Neuronal stem cell (in vitro differentiated cells): ENCODE data around the gene GPAM.

Experiments used
- DNase-seq: peaks from one replicate; pipeline ENCODE4 v3.0.0-alpha.2; 2013; ENCODE audit warnings: low spot score
- H2AFZ ChIP-seq: one replicate; pipeline ENCODE4 v1.6.1; 2013; ENCODE audit warnings: mild to moderate bottlenecking, low read length, inconsistent platforms
- H2AK5ac ChIP-seq: 2 replicates; pipeline ENCODE4 v1.6.1; 2013; ENCODE audit warnings: low read depth, mild to moderate bottlenecking, inconsistent platforms, low read length, moderate library complexity, mixed read lengths
- H2BK120ac ChIP-seq: 2 replicates; pipeline ENCODE4 v1.6.1; 2013; ENCODE audit warnings: low read depth, mild to moderate bottlenecking, inconsistent platforms, low read length, moderate library complexity, mixed read lengths
- H2BK12ac ChIP-seq: one replicate; pipeline ENCODE4 v1.6.1; 2013; ENCODE audit warnings: low read length, inconsistent platforms
- H2BK15ac ChIP-seq: 2 replicates; pipeline ENCODE4 v1.6.1; 2013; ENCODE audit warnings: mild to moderate bottlenecking, low read length, inconsistent platforms, mixed read lengths
- H2BK5ac ChIP-seq: one replicate; pipeline ENCODE4 v1.6.1; 2013; ENCODE audit warnings: inconsistent platforms, mild to moderate bottlenecking, low read length, moderate library complexity
- H3K14ac ChIP-seq: one replicate; pipeline ENCODE4 v1.6.1; 2013; ENCODE audit warnings: low read length, inconsistent platforms
- H3K18ac ChIP-seq: 2 replicates; pipeline ENCODE4 v1.6.1; 2013; ENCODE audit warnings: low read length, inconsistent platforms
- H3K23ac ChIP-seq: 2 replicates; pipeline ENCODE4 v1.6.1; 2013; ENCODE audit warnings: low read depth, mild to moderate bottlenecking, mixed read lengths, low read length, inconsistent platforms; ENCODE audit not compliant: poor library complexity
- H3K27ac ChIP-seq: replicated peaks from 3 replicates; pipeline ENCODE4 v1.5.1; 2013; ENCODE audit warnings: low read length, inconsistent platforms
- H3K27me3 ChIP-seq, 3 experiments: 2 replicates each; pipeline ENCODE4 v1.6.1; 2013; ENCODE audit warnings: low read length in 3 of 3, mild to moderate bottlenecking in 2 of 3, inconsistent platforms in 1 of 3, low read depth in 1 of 3, mixed read lengths in 1 of 3, moderate library complexity in 1 of 3; ENCODE audit not compliant: control insufficient read depth in 3 of 3, insufficient read depth in 3 of 3
- H3K36me3 ChIP-seq, 2 donors: replicated peaks in 1 of 2; 2 replicates each; pipeline ENCODE4 v1.6.1; 2013; ENCODE audit warnings: low read length in 2 of 2; ENCODE audit not compliant: control insufficient read depth in 2 of 2, insufficient read depth in 2 of 2
- H3K4ac ChIP-seq: 2 replicates; pipeline ENCODE4 v1.6.1; 2013; ENCODE audit warnings: inconsistent platforms, mild to moderate bottlenecking, low read length, moderate library complexity
- H3K4me1 ChIP-seq, 2 donors: 1 replicate in 1 of 2; 2 replicates in 1 of 2; pipeline ENCODE4 v1.6.1; 2013; ENCODE audit warnings: low read length in 2 of 2, low read depth in 1 of 2; ENCODE audit not compliant: control insufficient read depth in 2 of 2, insufficient read depth in 1 of 2
- H3K4me2 ChIP-seq: one replicate; pipeline ENCODE4 v1.6.1; 2013; ENCODE audit warnings: mild to moderate bottlenecking, low read length, inconsistent platforms; ENCODE audit not compliant: insufficient read depth, poor library complexity, severe bottlenecking
- H3K4me3 ChIP-seq, 2 donors: 2 replicates each; pipeline ENCODE4 v1.5.1; 2013; ENCODE audit warnings: low read length in 2 of 2, mild to moderate bottlenecking in 2 of 2, inconsistent platforms in 1 of 2, moderate library complexity in 1 of 2
- H3K79me1 ChIP-seq: one replicate; pipeline ENCODE4 v1.6.1; 2013; ENCODE audit warnings: low read depth, mild to moderate bottlenecking, inconsistent platforms, low read length, moderate library complexity
- H3K9ac ChIP-seq: one replicate; pipeline ENCODE4 v1.6.1; 2013; ENCODE audit warnings: mild to moderate bottlenecking, low read depth, low read length, inconsistent platforms; ENCODE audit not compliant: poor library complexity
- H3K9me3 ChIP-seq, 2 donors: replicated peaks in 1 of 2; 2 replicates each; pipeline versions ENCODE3 to v1.6.1; 2013; ENCODE audit warnings: low read length in 2 of 2, mild to moderate bottlenecking in 2 of 2, inconsistent platforms in 1 of 2, low read depth in 1 of 2, mixed read lengths in 1 of 2, moderate library complexity in 1 of 2; ENCODE audit not compliant: control insufficient read depth in 2 of 2, insufficient read depth in 1 of 2
- H4K8ac ChIP-seq: one replicate; pipeline ENCODE4 v1.6.1; 2013; ENCODE audit warnings: low read depth, mild to moderate bottlenecking, inconsistent platforms, low read length, moderate library complexity
- H4K91ac ChIP-seq: one replicate; pipeline ENCODE4 v1.6.1; 2013; ENCODE audit warnings: low read length, low read depth, mild to moderate bottlenecking, inconsistent platforms; ENCODE audit not compliant: poor library complexity
- WGBS, 2 donors: extraction: QIAGEN DNeasy Blood & Tissue Kit; methylation state at CpG; one replicate each; pipeline ENCODE4 v1.1.7; 2013; ENCODE audit warnings: missing lambda C conversion rate in 2 of 2, mixed read lengths in 1 of 2; ENCODE audit not compliant: insufficient read length in 2 of 2, insufficient replicate concordance in 1 of 2; ENCODE audit errors: extremely low coverage in 2 of 2; 5-methylcytosine and 5-hydroxymethylcytosine counted together

Gene GPAM

DNA sequence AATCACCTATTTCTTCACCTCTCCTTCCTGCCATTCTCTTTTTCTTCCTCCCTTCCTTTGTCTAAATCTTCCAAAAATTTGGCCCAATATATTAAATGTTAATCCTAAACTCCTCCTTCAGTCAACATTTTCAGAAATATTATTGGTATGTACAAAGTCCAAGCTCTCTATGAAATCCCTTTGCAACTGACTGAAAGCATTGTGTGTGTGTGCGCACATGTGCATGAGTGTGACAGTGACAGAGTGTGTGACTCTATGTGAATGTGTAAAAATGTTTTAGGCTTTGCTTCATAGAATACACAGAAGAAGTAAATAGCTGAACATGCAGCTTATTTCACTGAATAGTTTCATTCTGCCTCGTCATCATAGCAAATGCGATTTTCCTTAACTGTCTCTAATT is 7.0 kb downstream of the GPAM start:
- no peaks in the 10 kb centered on the region for H3K9me3 ChIP-seq
- no peaks in the 10 kb centered on the region for H3K4me1 ChIP-seq
- no peak overlapping the region for H4K91ac ChIP-seq
- no peak for DNase-seq
- no peak overlapping the region for H3K18ac ChIP-seq
- H3K79me1 ChIP-seq, result peaks cover 2% of the 10 kb centered on the region
- H4K8ac ChIP-seq, result no peak overlapping the region
- no peak overlapping the region for H3K4me3 ChIP-seq
- H2BK12ac ChIP-seq, result no peak overlapping the region
- no peak overlapping the region for H2BK5ac ChIP-seq
- H2AFZ ChIP-seq, result no peak overlapping the region
- H3K27me3 ChIP-seq, result no peaks in the 10 kb centered on the region
- no peak overlapping the region for H2AK5ac ChIP-seq
- no peak overlapping the region for H2BK15ac ChIP-seq
- no peak overlapping the region for H2BK120ac ChIP-seq
- WGBS, 2 donors, result no CpG with 5 or more reads among the region's 3 CpGs
- no peak overlapping the region for H3K4me2 ChIP-seq
- no peak overlapping the region for H3K9ac ChIP-seq
- no peak overlapping the region for H3K14ac ChIP-seq
- H3K4ac ChIP-seq, result no peak overlapping the region
- no peak overlapping the region for H3K23ac ChIP-seq
- peaks cover 9 to 90% of the 10 kb centered on the region in 2 donors for H3K36me3 ChIP-seq
- no peak overlapping the region for H3K27ac ChIP-seq

- peaks cover 2% of the 10 kb centered on the region for H3K79me1 ChIP-seq
- no CpG with 5 or more reads among the region's 8 CpGs for WGBS, 2 donors
- H3K4me2 ChIP-seq, result no peak overlapping the region
- no peak overlapping the region for H2BK15ac ChIP-seq
- H3K4ac ChIP-seq, result no peak overlapping the region
- no peak overlapping the region for H2BK5ac ChIP-seq
- H2BK12ac ChIP-seq, result no peak overlapping the region
- H3K14ac ChIP-seq, result no peak overlapping the region
- no peak overlapping the region for H2AFZ ChIP-seq
- H3K4me3 ChIP-seq, result peak overlapping the region in 1 of 2 donors; percentile 34
- no peak overlapping the region for H3K9ac ChIP-seq
- no peak overlapping the region for H4K8ac ChIP-seq
- no peak overlapping the region for H4K91ac ChIP-seq
- no peak overlapping the region for H3K18ac ChIP-seq
- no peaks in the 10 kb centered on the region for H3K27me3 ChIP-seq
- H3K4me1 ChIP-seq, result no peaks in the 10 kb centered on the region
- H3K23ac ChIP-seq, result no peak overlapping the region
- no peak overlapping the region for H2AK5ac ChIP-seq
- no peak overlapping the region for H3K27ac ChIP-seq
- H2BK120ac ChIP-seq, result no peak overlapping the region
- H3K9me3 ChIP-seq, result no peaks in the 10 kb centered on the region
- H3K36me3 ChIP-seq, result peaks cover 10 to 99% of the 10 kb centered on the region in 2 donors
- no peak for DNase-seq
Observed at GRCh38 chr10:112175409-112175808, 8.2 kb downstream of the GPAM start.

GRCh38 chr10:112173206-112173605 is 10.4 kb downstream of the GPAM start:
- no peak overlapping the region for H3K4ac ChIP-seq
- no peak for DNase-seq
- no peaks in the 10 kb centered on the region for H3K27me3 ChIP-seq
- H3K27ac ChIP-seq, result no peak overlapping the region
- H2BK5ac ChIP-seq, result no peak overlapping the region
- H3K18ac ChIP-seq, result no peak overlapping the region
- no peak overlapping the region for H2BK120ac ChIP-seq
- no peak overlapping the region for H3K4me3 ChIP-seq
- no peak overlapping the region for H3K14ac ChIP-seq
- no peak overlapping the region for H3K9ac ChIP-seq
- H3K36me3 ChIP-seq, result peaks cover 9 to 99% of the 10 kb centered on the region in 2 donors
- no peaks in the 10 kb centered on the region for H3K9me3 ChIP-seq
- no peak overlapping the region for H3K4me2 ChIP-seq
- H3K23ac ChIP-seq, result no peak overlapping the region
- H4K91ac ChIP-seq, result no peak overlapping the region
- H2AK5ac ChIP-seq, result no peak overlapping the region
- no CpG with 5 or more reads among the region's 4 CpGs for WGBS, 2 donors
- no peak overlapping the region for H4K8ac ChIP-seq
- H3K4me1 ChIP-seq, result no peaks in the 10 kb centered on the region
- H2AFZ ChIP-seq, result no peak overlapping the region
- no peak overlapping the region for H2BK15ac ChIP-seq
- peaks cover 2% of the 10 kb centered on the region for H3K79me1 ChIP-seq
- no peak overlapping the region for H2BK12ac ChIP-seq

GRCh38 chr10:112168733-112169132 is 14.8 kb downstream of the GPAM start:
- H3K18ac ChIP-seq, result no peak overlapping the region
- peaks cover 10 to 95% of the 10 kb centered on the region in 2 donors for H3K36me3 ChIP-seq
- no peak overlapping the region for H3K14ac ChIP-seq
- H3K9ac ChIP-seq, result no peak overlapping the region
- H2BK15ac ChIP-seq, result no peak overlapping the region
- H3K4ac ChIP-seq, result no peak overlapping the region
- no peak overlapping the region for H2AFZ ChIP-seq
- no peaks in the 10 kb centered on the region for H3K9me3 ChIP-seq
- WGBS, 2 donors, result no CpG with 5 or more reads among the region's 6 CpGs
- no peaks in the 10 kb centered on the region for H3K27me3 ChIP-seq
- H3K4me2 ChIP-seq, result no peak overlapping the region
- no peak overlapping the region for H3K23ac ChIP-seq
- no peaks in the 10 kb centered on the region for H3K4me1 ChIP-seq
- no peak overlapping the region for H4K8ac ChIP-seq
- H2AK5ac ChIP-seq, result no peak overlapping the region
- no peak overlapping the region for H3K27ac ChIP-seq
- H2BK120ac ChIP-seq, result no peak overlapping the region
- no peak overlapping the region for H2BK5ac ChIP-seq
- H2BK12ac ChIP-seq, result no peak overlapping the region
- no peaks in the 10 kb centered on the region for H3K79me1 ChIP-seq
- H3K4me3 ChIP-seq, result no peak overlapping the region
- no peak overlapping the region for H4K91ac ChIP-seq
- no peak for DNase-seq
